ENCODE data around the gene CLDN5. TPM values are rescaled to one million over a fixed set of nuclear protein-coding genes. Genes with fewer than 3 reads are reported as not detected.
"Not testable (repeated sequence)": the region's sequence is repeated elsewhere in the genome, so short reads cannot be mapped to it uniquely, and the experiment has no call there.

CLDN5 gene
- total and polyA plus RNA-seq, 2 of the 8 experiments (the other 6 are each of a cell fraction or from before 2014, with no cell fraction given): 1.2 to 1.6 TPM

- H3K9me3 ChIP-seq (ENCODE audit: insufficient read depth in 2 of 2, low read depth in 1 of 2, low read length in 1 of 2); H3K9ac ChIP-seq (replicated peaks in 1 of 4; ENCODE audit: extremely low read depth in 1 of 4, low read depth in 3 of 4, low read length in 3 of 4); H3K4me1 ChIP-seq (replicated peaks in 1 of 4; ENCODE audit: control insufficient read depth in 3 of 4, insufficient read depth in 4 of 4, low read length in 3 of 4); H2BK12ac ChIP-seq (ENCODE audit: low read depth, low read length); H3K4ac ChIP-seq (replicated peaks; ENCODE audit: insufficient read length, low read depth, low read length); H2BK15ac ChIP-seq (ENCODE audit: low read length); H4K8ac ChIP-seq (ENCODE audit: extremely low read depth, insufficient read depth, low read length); H3K79me2 ChIP-seq (ENCODE audit: control insufficient read depth in 1 of 2, insufficient read depth in 2 of 2, low read length in 2 of 2); H3K79me1 ChIP-seq (ENCODE audit: low read depth, low read length); DNase-seq (ENCODE audit: low read depth in 1 of 2, low spot score in 2 of 2); H3K4me2 ChIP-seq (ENCODE audit: insufficient read depth in 1 of 2, low read depth in 2 of 2, low read length in 2 of 2); FAIRE-seq; H2BK120ac ChIP-seq (replicated peaks; ENCODE audit: low read depth, low read length); H3K4me3 ChIP-seq (ENCODE audit: extremely low read depth in 1 of 4, insufficient read depth in 2 of 4, low read depth in 3 of 4, low read length in 4 of 4); H3K36me3 ChIP-seq (ENCODE audit: control insufficient read depth in 2 of 4, insufficient read depth in 4 of 4, low read length in 3 of 4); H2BK20ac ChIP-seq (ENCODE audit: low read length); H3K18ac ChIP-seq (ENCODE audit: extremely low read depth, low read length); POLR2A ChIA-PET (ENCODE audit: partially characterized antibody); H3K23me2 ChIP-seq (ENCODE audit: low read depth, low read length); H3K27me3 ChIP-seq (replicated peaks in 1 of 4; ENCODE audit: control insufficient read depth in 3 of 4, extremely low read depth in 1 of 4, insufficient read depth in 3 of 4, low read length in 3 of 4); H4K91ac ChIP-seq (replicated peaks; ENCODE audit: insufficient read length, low read length); H2AK5ac ChIP-seq (ENCODE audit: low read depth, low read length); H3K27ac ChIP-seq (ENCODE audit: low read depth, low read length); H4K5ac ChIP-seq (ENCODE audit: insufficient read length, low read depth, low read length); H3K23ac ChIP-seq (ENCODE audit: insufficient read length); H2BK5ac ChIP-seq (ENCODE audit: low read depth, low read length); H2AFZ ChIP-seq (ENCODE audit: low read length); H3K14ac ChIP-seq (ENCODE audit: insufficient read length); H3K56ac ChIP-seq (replicated peaks; ENCODE audit: insufficient read length, low read depth, low read length); H4K20me1 ChIP-seq (replicated peaks in 1 of 2; ENCODE audit: control insufficient read depth in 1 of 2, insufficient read depth in 2 of 2, low read length in 2 of 2): not testable (repeated sequence)
- 95% methylated on average over 6 of the region's 6 CpGs; no CpG with 5 or more reads in 1 of the 2 experiments for WGBS, 2 experiments (ENCODE audit: extremely low coverage in 1 of 2, insufficient coverage in 1 of 2, insufficient read length in 1 of 2, insufficient replicate concordance in 2 of 2, low coverage in 1 of 2, low lambda C conversion rate in 2 of 2, missing lambda C conversion rate in 1 of 2)
- CTCF ChIA-PET (ENCODE audit: partially characterized antibody): interaction anchor here (0.7 kb wide), 1 partner anchor 105 kb away, joined by 3 read pairs; no protein-coding TSS in a partner anchor
Measured at GRCh38 chr22:19531327-19531726, 7.1 kb upstream of the CLDN5 start.

Data from H1 (cell line).